B cell (primary cell): ENCODE measurements around the gene KRTAP12-2. TPM values are rescaled to one million over a fixed set of nuclear protein-coding genes. Genes with fewer than 3 reads are reported as not detected.

Experiments used
- ATAC-seq: fragments of 200-7000 bp; cut with Tn5 transposase; one replicate; pipeline ENCODE4 v1.10.0; 2021; ENCODE audit warnings: low read depth, mild to moderate bottlenecking, moderate number of reproducible peaks, moderate library complexity
- CTCF ChIA-PET: fragments of 350-600 bp; sonication (Branson Sonifier 250); formaldehyde crosslinking; loops from one replicate; lab custom pipeline; 2021; ENCODE audit warnings: antibody characterized with exemption, inconsistent platforms; lab: Charles Lee
- POLR2A ChIA-PET: fragments of 350-600 bp; sonication (Branson Sonifier 250); formaldehyde crosslinking; loops from one replicate; lab custom pipeline; 2021; ENCODE audit warnings: antibody characterized with exemption; lab: Charles Lee
- DNase-seq: peaks from one replicate; pipeline ENCODE4 v3.0.0; 2013
- H2AFZ ChIP-seq: 2 replicates; pipeline ENCODE4 v1.6.1; 2012; ENCODE audit warnings: mild to moderate bottlenecking, low read depth, low read length; ENCODE audit not compliant: insufficient read depth, poor library complexity, severe bottlenecking
- H3K27ac ChIP-seq, 2 donors: 1 replicate in 1 of 2; 2 replicates in 1 of 2; pipeline ENCODE4 v1.5.1; 2012 to 2013; ENCODE audit warnings: low read length in 2 of 2, mild to moderate bottlenecking in 2 of 2, moderate library complexity in 1 of 2
- H3K27me3 ChIP-seq, 4 experiments: fragments of 200-600 bp in 1 of 4; sonication (generic) in 1 of 4; replicated peaks in 1 of 4; 1 replicate in 2 of 4; 2 replicates in 2 of 4; pipeline versions ENCODE4 v1.6.1 to v1.7.0; 2013 to 2016; ENCODE audit warnings: low read length in 3 of 4, mild to moderate bottlenecking in 2 of 4, mixed read lengths in 1 of 4, moderate library complexity in 1 of 4; ENCODE audit not compliant: insufficient read depth in 4 of 4, control insufficient read depth in 3 of 4; ENCODE audit errors: control extremely low read depth in 1 of 4
- H3K36me3 ChIP-seq, 2 experiments: replicated peaks in 1 of 2; 1 replicate in 1 of 2; 2 replicates in 1 of 2; pipeline versions ENCODE4 v1.6.1 to v1.7.1; 2013; ENCODE audit warnings: low read length in 1 of 2; ENCODE audit not compliant: insufficient read depth in 2 of 2, control insufficient read depth in 1 of 2; ENCODE audit errors: control extremely low read depth in 1 of 2, extremely low read depth in 1 of 2
- H3K4me1 ChIP-seq, 2 donors: fragments of 200-600 bp in 1 of 2; sonication (generic) in 1 of 2; 1 replicate in 1 of 2; 2 replicates in 1 of 2; pipeline versions ENCODE4 v1.5.1 to v1.6.1; 2013 to 2017; ENCODE audit warnings: low read length in 2 of 2; ENCODE audit not compliant: control insufficient read depth in 2 of 2, insufficient read depth in 2 of 2
- H3K4me2 ChIP-seq: replicated peaks from 2 replicates; pipeline ENCODE3; 2012; ENCODE audit warnings: mild to moderate bottlenecking, low read depth, low read length; ENCODE audit not compliant: poor library complexity, severe bottlenecking
- H3K4me3 ChIP-seq, 5 experiments: fragments of 200-600 bp in 1 of 5; sonication (generic) in 1 of 5; 1 replicate in 3 of 5; 2 replicates in 2 of 5; pipeline versions ENCODE4 v1.5.1 to v1.7.0; 2011 to 2016; ENCODE audit warnings: low read length in 4 of 5, mild to moderate bottlenecking in 4 of 5, low read depth in 2 of 5, control low read depth in 1 of 5, moderate library complexity in 1 of 5; ENCODE audit not compliant: insufficient read depth in 1 of 5; ENCODE audit errors: control extremely low read depth in 1 of 5, extremely low read depth in 1 of 5
- H3K79me2 ChIP-seq: fragments of 200-600 bp; sonication (generic); one replicate; pipeline ENCODE4 v1.6.0; 2016; ENCODE audit warnings: low read length; ENCODE audit not compliant: control insufficient read depth, insufficient read depth
- H3K9ac ChIP-seq: fragments of 200-600 bp; sonication (generic); 2 replicates; pipeline ENCODE4 v1.6.1; 2017; ENCODE audit warnings: mild to moderate bottlenecking, low read length, moderate library complexity
- H3K9me3 ChIP-seq, 3 donors: one replicate each; pipeline versions ENCODE4 v1.6.1 to v1.7.1; 2013; ENCODE audit warnings: low read length in 2 of 3; ENCODE audit not compliant: control insufficient read depth in 2 of 3, insufficient read depth in 1 of 3; ENCODE audit errors: control extremely low read depth in 1 of 3
- H4K20me1 ChIP-seq: 2 replicates; pipeline ENCODE4 v1.6.0; 2012; ENCODE audit warnings: mild to moderate bottlenecking, low read length; ENCODE audit not compliant: insufficient read depth, control insufficient read depth, poor library complexity, severe bottlenecking
- H3K27ac Mint-ChIP-seq: one replicate; pipeline ENCODE4 v1.8.0; 2021; ENCODE audit warnings: mixed read lengths
- H3K27me3 Mint-ChIP-seq: one replicate; pipeline ENCODE4 v1.8.0; 2021; ENCODE audit warnings: mixed read lengths
- H3K4me1 Mint-ChIP-seq: one replicate; pipeline ENCODE4 v1.8.0; 2021; ENCODE audit warnings: mixed read lengths
- H3K4me3 Mint-ChIP-seq: one replicate; pipeline ENCODE4 v1.8.0; 2021; ENCODE audit warnings: mixed read lengths
- H3K9me3 Mint-ChIP-seq: one replicate; pipeline ENCODE4 v1.8.0; 2022; ENCODE audit warnings: mixed read lengths; ENCODE audit not compliant: insufficient read depth
- EZH2 ChIP-seq: IDR thresholded peaks from 2 replicates; pipeline ENCODE4 v1.6.1; 2012; ENCODE audit warnings: borderline replicate concordance, low read depth, mild to moderate bottlenecking, moderate library complexity, low read length; ENCODE audit not compliant: insufficient read depth, poor library complexity, severe bottlenecking
- WGBS: methylation state at CpG from one replicate; pipeline ENCODE4 v1.1.5; 2013; ENCODE audit warnings: missing lambda C conversion rate; ENCODE audit not compliant: insufficient coverage; 5-methylcytosine and 5-hydroxymethylcytosine counted together
- intact Hi-C: fragments of 100-400 bp; cut with micrococcal nuclease; formaldehyde crosslinking; loops from one replicate; pipeline ENCODE4 v1.10.0; 2022
- polyA plus RNA-seq: library from polyadenylated mRNA; depleted of rRNA; stranded (reverse); fragments of >200 nt; gene quantifications from 2 replicates; pipeline ENCODE4 v1.2.3, GENCODE V29; 2012
- total RNA-seq, 2 donors: library from RNA; stranded (reverse); fragments of 120-200 nt in 1 of 2; gene quantifications; 1 replicate in 1 of 2; 2 replicates in 1 of 2; pipeline versions ENCODE4 v1.2.3 to v1.2.4, GENCODE V29; 2013 to 2022
- TF ChIP-seq, protein P1 (sequence below): fragments of 200-600 bp; IDR thresholded peaks from one replicate; pipeline ENCODE4 v1.8.0; 2022; ENCODE audit warnings: antibody characterized with exemption, mild to moderate bottlenecking

The KRTAP12-2 gene
- total and polyA plus RNA-seq, 2 donors (not counting 1 experiment from before 2014, with no cell fraction given), result not detected

DNA sequence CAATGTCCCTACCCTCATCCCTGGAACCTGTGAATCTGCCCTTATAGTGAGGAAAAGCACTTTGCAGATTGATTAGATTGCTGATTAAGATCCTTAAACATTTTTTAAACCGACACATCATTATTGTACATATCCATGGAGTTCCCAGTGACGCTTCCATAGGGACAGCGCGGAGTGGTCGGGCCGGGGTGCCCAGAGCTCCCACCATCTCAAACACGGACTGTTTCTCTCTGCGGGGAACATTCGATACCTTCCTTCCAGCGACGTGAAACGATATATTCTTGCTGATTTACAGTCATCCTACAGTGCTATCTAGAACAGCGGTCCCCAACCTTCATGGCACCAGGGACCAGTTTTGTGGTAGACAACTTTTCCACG, 34.3 kb upstream of the KRTAP12-2 start:
- ChIA-PET CTCF (no interaction called here), POLR2A (no interaction called here)
- H3K9me3 ChIP-seq, result peaks cover 0 to 24% (median 4%) of the 10 kb centered on the region in 3 donors
- DNase-seq, result no peak
- Mint-ChIP-seq H3K27ac (no peak overlapping the region), H3K4me1 (no peaks in the 10 kb centered on the region), H3K27me3 (peaks cover 67% of the 10 kb centered on the region), H3K4me3 (no peak overlapping the region), H3K9me3 (peaks cover 4% of the 10 kb centered on the region)
- H3K27me3 ChIP-seq, result peaks cover 0 to 60% (median 20%) of the 10 kb centered on the region in 4 experiments
- no peak overlapping the region for H3K4me3 ChIP-seq
- no peak overlapping the region for H2AFZ ChIP-seq
- no peaks in the 10 kb centered on the region for H3K79me2 ChIP-seq
- no peaks in the 10 kb centered on the region for H3K36me3 ChIP-seq
- H3K4me1 ChIP-seq, result no peaks in the 10 kb centered on the region
- no peak overlapping the region for H3K27ac ChIP-seq
- H3K4me2 ChIP-seq, result no peak overlapping the region
- no peak for ATAC-seq
- H3K9ac ChIP-seq, result no peak overlapping the region
- no peaks in the 10 kb centered on the region for H4K20me1 ChIP-seq
- WGBS, result 77% methylated on average over 11 of the region's 14 CpGs
- intact Hi-C loops, result no loop called here
- TF ChIP-seq, protein P1, sequence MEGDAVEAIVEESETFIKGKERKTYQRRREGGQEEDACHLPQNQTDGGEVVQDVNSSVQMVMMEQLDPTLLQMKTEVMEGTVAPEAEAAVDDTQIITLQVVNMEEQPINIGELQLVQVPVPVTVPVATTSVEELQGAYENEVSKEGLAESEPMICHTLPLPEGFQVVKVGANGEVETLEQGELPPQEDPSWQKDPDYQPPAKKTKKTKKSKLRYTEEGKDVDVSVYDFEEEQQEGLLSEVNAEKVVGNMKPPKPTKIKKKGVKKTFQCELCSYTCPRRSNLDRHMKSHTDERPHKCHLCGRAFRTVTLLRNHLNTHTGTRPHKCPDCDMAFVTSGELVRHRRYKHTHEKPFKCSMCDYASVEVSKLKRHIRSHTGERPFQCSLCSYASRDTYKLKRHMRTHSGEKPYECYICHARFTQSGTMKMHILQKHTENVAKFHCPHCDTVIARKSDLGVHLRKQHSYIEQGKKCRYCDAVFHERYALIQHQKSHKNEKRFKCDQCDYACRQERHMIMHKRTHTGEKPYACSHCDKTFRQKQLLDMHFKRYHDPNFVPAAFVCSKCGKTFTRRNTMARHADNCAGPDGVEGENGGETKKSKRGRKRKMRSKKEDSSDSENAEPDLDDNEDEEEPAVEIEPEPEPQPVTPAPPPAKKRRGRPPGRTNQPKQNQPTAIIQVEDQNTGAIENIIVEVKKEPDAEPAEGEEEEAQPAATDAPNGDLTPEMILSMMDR, result no peak
- no peak for TF ChIP-seq EZH2

DNA sequence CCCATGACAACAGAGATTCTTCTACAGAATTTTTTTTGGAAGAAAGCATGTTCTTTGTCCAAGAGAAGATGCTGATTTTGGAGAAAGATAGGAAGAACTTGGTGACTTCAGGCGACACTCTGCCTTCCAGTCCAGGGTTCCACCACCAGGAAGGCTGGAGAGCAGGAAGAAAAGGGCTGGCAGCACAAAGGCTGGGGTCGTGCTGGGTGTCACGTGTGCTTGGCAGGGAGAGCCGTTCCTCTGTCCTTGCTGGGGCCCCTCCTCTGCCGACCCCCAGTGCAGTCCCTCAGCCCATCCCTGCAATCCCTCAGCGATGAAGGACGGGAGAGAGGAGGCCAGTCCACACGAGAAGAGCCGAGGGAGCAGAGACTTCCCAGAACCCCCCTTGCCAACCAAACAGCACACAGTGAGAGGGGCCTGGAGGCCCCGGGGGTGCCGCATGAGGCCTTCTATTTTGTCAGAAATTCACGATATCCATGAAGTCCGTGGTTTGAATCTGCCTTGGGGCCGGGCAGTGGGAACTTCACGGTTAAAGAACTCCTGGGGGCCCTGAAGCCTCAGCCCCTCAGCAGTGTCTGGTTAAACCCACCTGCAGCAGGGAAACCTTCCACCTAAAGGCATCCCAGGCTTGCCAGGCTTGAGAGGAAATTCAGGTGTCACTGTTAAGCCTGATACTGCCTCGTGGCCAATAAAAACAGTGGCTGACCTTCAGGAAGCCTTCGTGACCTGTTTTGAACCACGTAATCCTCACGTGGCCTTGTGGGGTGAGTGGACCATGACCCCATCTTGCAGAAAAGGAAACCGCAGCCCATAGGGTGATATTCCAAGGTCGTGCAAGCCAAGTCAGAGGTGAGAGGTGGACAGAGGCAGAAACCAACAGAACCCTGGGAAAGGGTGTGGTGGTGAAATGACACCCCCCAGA, 33.6 kb upstream of the KRTAP12-2 start:
- no peak overlapping the region for H3K4me3 Mint-ChIP-seq
- ATAC-seq, result no peak
- Histone ChIP-seq H3K4me3 (no peak overlapping the region), H3K27me3 (peaks cover 0 to 58% (median 19%) of the 10 kb centered on the region in 4 experiments), H3K4me1 (no peaks in the 10 kb centered on the region), H3K27ac (no peak overlapping the region), H4K20me1 (no peaks in the 10 kb centered on the region), H3K9me3 (peaks cover 0 to 19% (median 3%) of the 10 kb centered on the region in 3 donors), H3K36me3 (no peaks in the 10 kb centered on the region), H3K4me2 (no peak overlapping the region), H3K79me2 (no peaks in the 10 kb centered on the region), H2AFZ (no peak overlapping the region), H3K9ac (no peak overlapping the region)
- intact Hi-C loops, result no loop called here
- no peaks in the 10 kb centered on the region for H3K9me3 Mint-ChIP-seq
- TF ChIP-seq, protein P1, result no peak
- no peak for TF ChIP-seq EZH2
- CTCF ChIA-PET, result no interaction called here
- no peak overlapping the region for H3K27ac Mint-ChIP-seq
- H3K4me1 Mint-ChIP-seq, result no peaks in the 10 kb centered on the region
- H3K27me3 Mint-ChIP-seq, result peaks cover 65% of the 10 kb centered on the region
- DNase-seq, result no peak
- POLR2A ChIA-PET, result no interaction called here
- WGBS, result 58% methylated on average over 19 of the region's 21 CpGs
